Stimulated activated CD4-positive, alpha-beta T cell treated with anti-CD3 and anti-CD28 coated beads, TNF-alpha, amount 100 ng/mL, for 1 hour (primary cell): ENCODE data around the gene DNAH2.

Experiments
- DNase-seq, 3 donors: peaks; one replicate each; pipeline ENCODE4 v3.0.0-alpha.2; 2020; ENCODE audit warnings: low read depth in 3 of 3, low spot score in 1 of 3

Gene DNAH2

GRCh38 chr17:7818746-7819645, 101.5 kb downstream of the DNAH2 start:
- DNase-seq, result no peak

- DNase-seq, result no peak
Observed at GRCh38 chr17:7820231-7820630, 102.7 kb downstream of the DNAH2 start.

GRCh38 chr17:7822126-7822525, 104.6 kb downstream of the DNAH2 start:
- DNase-seq, result no peak

- no peak for DNase-seq
Observed at GRCh38 chr17:7823581-7824001, 106.0 kb downstream of the DNAH2 start.

- no peak for DNase-seq
Observed at GRCh38 chr17:7824021-7824924, 106.7 kb downstream of the DNAH2 start.

GRCh38 chr17:7825206-7825990, 107.9 kb downstream of the DNAH2 start:
- no peak for DNase-seq

- DNase-seq, result no peak
Observed at GRCh38 chr17:7830616-7831015, 113.1 kb downstream of the DNAH2 start.

- DNase-seq, result no peak
Observed at GRCh38 chr17:7831233-7831632, 113.7 kb downstream of the DNAH2 start.

GRCh38 chr17:7832431-7832830, 114.9 kb downstream of the DNAH2 start:
- DNase-seq, result no peak

- DNase-seq, result no peak
Observed at GRCh38 chr17:7833011-7833794, 115.7 kb downstream of the DNAH2 start.

- peak in 2 of 3 donors; percentile 37 to 69 for DNase-seq
Observed at GRCh38 chr17:7833795-7834541, 116.4 kb downstream of the DNAH2 start, which contains the start of gene KDM6B. TSS of gene KDM6B (plus strand) at chr17:7834217. CDS start at chr17:7845555, 11,338 bp downstream.

GRCh38 chr17:7834542-7834956, 117.0 kb downstream of the DNAH2 start:
- DNase-seq, result peak in 1 of 3 donors; percentile 34

- DNase-seq, result peak; percentile 76 to 78 (median 78)
Observed at GRCh38 chr17:7834957-7835813, 117.6 kb downstream of the DNAH2 start.

- peak in 1 of 3 donors; percentile 21 for DNase-seq
Observed at GRCh38 chr17:7835814-7836595, 118.5 kb downstream of the DNAH2 start.

- peak in 1 of 3 donors; percentile 52 for DNase-seq
Observed at GRCh38 chr17:7836596-7837407, 119.3 kb downstream of the DNAH2 start.

- DNase-seq, result no peak
Observed at GRCh38 chr17:7837408-7838088, 120.0 kb downstream of the DNAH2 start.
